Astrocyte of the spinal cord (primary cell): ENCODE measurements around the gene VAMP2.
A peak's percentile ranks its signal among the peaks of the same experiment; 100 is the strongest.

Experiments
- DNase-seq: peaks from one replicate; pipeline ENCODE4 v3.0.0; 2011; ENCODE audit warnings: low read depth, low spot score
- H3K4me3 ChIP-seq: 2 replicates; pipeline ENCODE4 v1.5.1; 2011; ENCODE audit warnings: low read depth, mild to moderate bottlenecking, low read length, moderate library complexity
- CTCF ChIP-seq: IDR thresholded peaks from 2 replicates; pipeline ENCODE4 v1.5.1; 2012; ENCODE audit warnings: low read depth, mild to moderate bottlenecking, low read length, inconsistent platforms
- in situ Hi-C: cut with HindIII; loops from 2 replicates; pipeline ENCODE4 v1.10.0; 2017; ENCODE audit warnings: low sequenced_read_pairs

Gene VAMP2

GRCh38 chr17:8118769-8119580, 43.8 kb downstream of the VAMP2 start:
- peak overlapping the region; percentile 59 for H3K4me3 ChIP-seq
- in situ Hi-C loops, result loop anchor here (10.0 kb wide), 1 partner anchor 64 kb away; no protein-coding TSS in a partner anchor
- peak; percentile 92 for TF ChIP-seq CTCF
- peak; percentile 83 for DNase-seq

- no peak for TF ChIP-seq CTCF
- peak within 1 kb of the TSS; percentile 59 for H3K4me3 ChIP-seq
- DNase-seq, result peak; percentile 47
- in situ Hi-C loops, result loop anchor here (10.0 kb wide), 1 partner anchor 63 kb away; no protein-coding TSS in a partner anchor
These were observed 44.6 kb downstream of the VAMP2 start, which contains the start of gene ALOXE3 for GRCh38 chr17:8117980-8118768. Gene ALOXE3, minus strand, starts transcription at chr17:8118514. Its CDS starts 524 bp downstream, at chr17:8117990.

- no peak for DNase-seq
- in situ Hi-C loops, result loop anchor here (10.0 kb wide), 1 partner anchor 63 kb away; no protein-coding TSS in a partner anchor
- no peak for TF ChIP-seq CTCF
- peak overlapping the region; percentile 59 for H3K4me3 ChIP-seq
These were observed 45.3 kb downstream of the VAMP2 start for GRCh38 chr17:8117367-8117979.

- TF ChIP-seq CTCF, result no peak
- no peak for DNase-seq
- H3K4me3 ChIP-seq, result no peak overlapping the region
- in situ Hi-C loops, result loop anchor here (10.0 kb wide), 1 partner anchor 62 kb away; no protein-coding TSS in a partner anchor
These were observed 46.0 kb downstream of the VAMP2 start for GRCh38 chr17:8116776-8117175.

- H3K4me3 ChIP-seq, result no peak overlapping the region
- no peak for DNase-seq
- TF ChIP-seq CTCF, result no peak
- in situ Hi-C loops, result loop anchor here (10.0 kb wide), 1 partner anchor 56 kb away; no protein-coding TSS in a partner anchor
These were observed 51.8 kb downstream of the VAMP2 start for GRCh38 chr17:8110907-8111306.

- DNase-seq, result no peak
- in situ Hi-C loops, result loop anchor here (10.0 kb wide), 1 partner anchor 56 kb away; no protein-coding TSS in a partner anchor
- TF ChIP-seq CTCF, result no peak
- H3K4me3 ChIP-seq, result no peak overlapping the region
These were observed 52.3 kb downstream of the VAMP2 start for GRCh38 chr17:8110456-8110804.
